Mammary epithelial cell (primary cell): Measurements from ENCODE around the gene ASS1.

ENCODE experiments used
- CTCF ChIP-seq, 2 donors: IDR thresholded peaks in 1 of 2; conservative IDR thresholded peaks in 1 of 2; 2 replicates each; pipeline ENCODE4 v1.5.1; 2011 to 2012; ENCODE audit warnings: inconsistent platforms in 2 of 2, low read length in 2 of 2, mild to moderate bottlenecking in 2 of 2, control low read depth in 1 of 2, low read depth in 1 of 2; ENCODE audit not compliant: insufficient read depth in 1 of 2; ENCODE audit errors: extremely low read depth in 1 of 2
- EZH2 ChIP-seq: IDR thresholded peaks from 2 replicates; pipeline ENCODE4 v1.6.1; 2012; ENCODE audit warnings: low read length, inconsistent platforms, borderline replicate concordance

DNA sequence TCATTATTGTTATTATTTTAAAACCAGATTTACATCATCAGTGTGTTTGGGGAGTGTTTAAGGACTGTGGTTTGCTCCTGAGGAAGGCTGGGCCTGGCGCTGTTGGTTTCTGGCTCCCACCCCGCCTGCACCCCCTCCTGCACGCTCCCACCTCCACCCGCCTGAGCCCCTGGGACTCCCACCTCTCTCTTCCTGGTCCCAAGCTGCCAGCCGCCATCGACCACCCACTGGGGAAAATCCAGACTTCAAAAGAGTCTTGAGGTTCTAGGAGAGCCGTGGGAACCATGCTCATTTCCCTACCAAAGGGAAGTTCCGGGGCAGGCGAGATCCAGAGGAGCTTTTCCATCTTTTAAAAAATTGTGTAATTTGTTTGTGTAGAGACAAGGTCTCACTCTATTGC lies 99.6 kb downstream of the ASS1 start:
- no peak for TF ChIP-seq EZH2
- TF ChIP-seq CTCF (conservative IDR thresholded peaks at IDR 0.05 in 1 of 2, IDR thresholded peaks at IDR 0.05 in 1 of 2; ENCODE audit: extremely low read depth in 1 of 2, insufficient read depth in 1 of 2, low read depth in 1 of 2, low read length in 2 of 2) = no peak
